ENCODE results near the gene PA2G4. TPM values are rescaled to one million over a fixed set of nuclear protein-coding genes. Genes with fewer than 3 reads are reported as not detected.

The PA2G4 gene
- total RNA-seq, 2 experiments from 2014 or later, result 244 to 289 TPM

- Mint-ChIP-seq H3K27ac (peak within 1 kb of the TSS; percentile 97), H3K27me3 (no peaks in the 10 kb centered on the region), H3K36me3 (ENCODE audit: low read depth) (peaks cover 43% of the 10 kb centered on the region), H3K4me3 (peak within 1 kb of the TSS; percentile 95), H3K9me3 (no peaks in the 10 kb centered on the region), H3K4me1 (peaks cover 37% of the 10 kb centered on the region)
- POLR2A ChIA-PET, result interaction anchor here (0.6 to 1.7 kb wide), 8 partner anchors 9 to 241 kb away, joined by 3 to 12 read pairs (median 4); partner anchors contain the start of genes ESYT1, MYL6B, PA2G4 and SMARCC2
- peak; percentile 99 for DNase-seq
- CTCF ChIA-PET, result interaction anchor here (0.6 to 7.8 kb wide), 31 partner anchors 10 to 568 kb away, joined by 3 to 90 read pairs (median 4); partner anchors contain the start of genes CNPY2, ESYT1, MYL6 and MYL6B
Observed at GRCh38 chr12:56117778-56118687, 13.7 kb downstream of the PA2G4 start, which contains the start of gene ZC3H10. Gene ZC3H10, plus strand, starts transcription at chr12:56118266. Its CDS starts 2,297 bp downstream, at chr12:56120563.

GRCh38 chr12:56118688-56119357, 14.5 kb downstream of the PA2G4 start:
- no peak for DNase-seq
- Mint-ChIP-seq H3K4me1 (peaks cover 39% of the 10 kb centered on the region), H3K27me3 (no peaks in the 10 kb centered on the region), H3K27ac (peak overlapping the region; percentile 97), H3K36me3 (ENCODE audit: low read depth) (peaks cover 37% of the 10 kb centered on the region), H3K4me3 (peak overlapping the region; percentile 95), H3K9me3 (no peaks in the 10 kb centered on the region)
- POLR2A ChIA-PET, result interaction anchor here (0.7 to 1.7 kb wide), 6 partner anchors 9 to 110 kb away, joined by 3 to 12 read pairs (median 4); partner anchors contain the start of genes ESYT1, MYL6B, PA2G4 and SMARCC2
- CTCF ChIA-PET, result interaction anchor here (0.7 to 7.8 kb wide), 29 partner anchors 10 to 567 kb away, joined by 3 to 90 read pairs (median 4); partner anchors contain the start of genes CNPY2, COQ10A, ESYT1 and MYL6

DNA sequence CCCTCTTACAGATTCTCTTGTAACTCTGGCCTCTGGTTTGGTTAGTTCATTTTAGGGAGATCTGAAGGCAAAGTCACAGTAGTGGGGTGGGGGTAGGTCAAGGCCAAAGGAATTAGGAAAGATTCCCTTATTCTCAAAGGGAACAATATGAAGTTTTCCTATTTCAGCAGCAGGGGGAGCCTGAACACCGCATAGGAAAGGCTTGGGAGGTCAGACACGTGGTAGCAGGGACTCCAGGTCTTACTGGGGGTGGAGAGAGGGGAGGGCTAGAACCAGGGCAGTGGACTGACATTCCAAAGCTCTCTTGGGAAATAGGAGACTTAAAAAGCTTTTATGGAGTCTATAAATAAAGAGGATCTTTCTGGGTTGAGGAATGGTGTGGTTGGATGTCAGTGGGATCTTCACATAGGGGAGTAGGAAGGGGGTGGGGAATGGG, 15.0 kb downstream of the PA2G4 start:
- ChIA-PET CTCF (interaction anchor here (0.6 to 7.8 kb wide), 18 partner anchors 9 to 566 kb away, joined by 3 to 90 read pairs (median 7); partner anchors contain the start of genes CNPY2, COQ10A, ESYT1 and MYL6B), POLR2A (interaction anchor here (0.6 to 1.7 kb wide), 2 partner anchors 39 to 70 kb away, joined by 5 read pairs; partner anchors contain the start of gene SMARCC2)
- H3K9me3 Mint-ChIP-seq, result no peaks in the 10 kb centered on the region
- no peaks in the 10 kb centered on the region for H3K27me3 Mint-ChIP-seq
- peak; percentile 76 for DNase-seq
- H3K27ac Mint-ChIP-seq, result peak overlapping the region; percentile 97
- peaks cover 39% of the 10 kb centered on the region for H3K4me1 Mint-ChIP-seq
- H3K4me3 Mint-ChIP-seq, result peak overlapping the region; percentile 95
- peaks cover 32% of the 10 kb centered on the region for H3K36me3 Mint-ChIP-seq (ENCODE audit: low read depth)

DNA sequence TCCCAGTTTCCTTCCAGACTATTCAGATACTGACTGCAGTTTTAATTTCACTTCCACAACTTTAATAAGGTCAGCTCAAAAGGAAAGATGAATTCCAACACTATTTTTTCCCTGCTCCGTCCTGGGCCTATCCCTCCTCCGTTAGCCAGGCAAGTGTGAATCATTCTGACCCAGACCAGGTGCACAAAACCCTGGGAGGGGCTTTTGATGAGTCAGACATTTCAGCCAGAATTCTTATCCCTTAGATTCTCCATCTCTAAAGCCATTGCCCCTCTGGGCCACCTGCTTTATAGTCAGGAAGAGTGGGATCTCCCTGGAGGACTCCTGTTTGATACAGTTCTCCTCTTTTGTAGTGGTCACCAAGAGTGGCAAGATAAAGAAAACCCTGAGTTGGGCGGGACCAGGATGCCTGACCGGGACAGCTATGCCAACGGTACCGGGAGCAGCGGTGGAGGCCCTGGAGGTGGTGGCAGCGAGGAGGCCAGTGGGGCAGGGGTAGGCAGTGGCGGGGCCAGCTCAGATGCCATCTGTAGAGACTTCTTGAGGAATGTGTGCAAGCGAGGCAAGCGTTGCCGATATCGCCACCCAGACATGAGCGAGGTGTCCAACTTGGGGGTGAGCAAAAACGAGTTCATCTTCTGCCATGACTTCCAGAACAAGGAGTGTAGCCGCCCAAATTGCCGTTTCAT, 15.9 kb downstream of the PA2G4 start:
- no peaks in the 10 kb centered on the region for H3K9me3 Mint-ChIP-seq
- H3K27ac Mint-ChIP-seq, result no peak overlapping the region
- DNase-seq, result no peak
- H3K36me3 Mint-ChIP-seq (ENCODE audit: low read depth), result peaks cover 34% of the 10 kb centered on the region
- peaks cover 42% of the 10 kb centered on the region for H3K4me1 Mint-ChIP-seq
- no peak overlapping the region for H3K4me3 Mint-ChIP-seq
- ChIA-PET CTCF (interaction anchor here (0.6 to 7.8 kb wide), 12 partner anchors 8 to 344 kb away, joined by 3 to 90 read pairs (median 6); partner anchors contain the start of genes CNPY2, COQ10A, ESYT1 and PA2G4), POLR2A (interaction anchor here (0.6 kb wide), 1 partner anchor 39 kb away, joined by 5 read pairs; no protein-coding TSS in a partner anchor)
- H3K27me3 Mint-ChIP-seq, result no peaks in the 10 kb centered on the region

GRCh38 chr12:56121204-56121870, 17.0 kb downstream of the PA2G4 start:
- POLR2A ChIA-PET, result no interaction called here
- Mint-ChIP-seq H3K4me1 (peaks cover 44% of the 10 kb centered on the region), H3K36me3 (ENCODE audit: low read depth) (peaks cover 37% of the 10 kb centered on the region), H3K27ac (peak overlapping the region; percentile 34), H3K9me3 (no peaks in the 10 kb centered on the region), H3K4me3 (no peak overlapping the region), H3K27me3 (no peaks in the 10 kb centered on the region)
- CTCF ChIA-PET, result interaction anchor here (0.6 to 7.8 kb wide), 3 partner anchors 63 to 343 kb away, joined by 3 to 90 read pairs (median 7); partner anchors contain the start of gene SMARCC2
- no peak for DNase-seq

DNA sequence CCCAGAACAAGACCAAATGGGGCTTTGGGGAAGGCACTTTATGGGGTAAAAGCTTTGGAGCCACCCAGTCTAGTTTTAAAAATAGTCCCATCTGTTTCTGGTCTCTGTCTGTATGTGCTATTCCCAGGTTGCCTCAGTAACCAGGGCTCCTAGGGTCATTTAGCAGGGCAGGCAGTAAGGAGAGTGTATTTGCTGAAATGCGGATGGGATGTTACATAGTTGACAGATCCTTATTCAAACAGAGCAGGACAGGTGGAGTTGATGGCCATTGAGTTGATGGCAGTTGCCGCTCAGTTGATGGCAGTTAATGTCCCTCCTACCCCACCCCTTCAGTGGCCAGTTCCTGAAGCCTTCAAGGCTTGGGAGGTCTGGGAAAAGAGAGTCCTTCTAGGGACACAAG, 18.3 kb downstream of the PA2G4 start:
- peaks cover 26% of the 10 kb centered on the region for H3K36me3 Mint-ChIP-seq (ENCODE audit: low read depth)

DNA sequence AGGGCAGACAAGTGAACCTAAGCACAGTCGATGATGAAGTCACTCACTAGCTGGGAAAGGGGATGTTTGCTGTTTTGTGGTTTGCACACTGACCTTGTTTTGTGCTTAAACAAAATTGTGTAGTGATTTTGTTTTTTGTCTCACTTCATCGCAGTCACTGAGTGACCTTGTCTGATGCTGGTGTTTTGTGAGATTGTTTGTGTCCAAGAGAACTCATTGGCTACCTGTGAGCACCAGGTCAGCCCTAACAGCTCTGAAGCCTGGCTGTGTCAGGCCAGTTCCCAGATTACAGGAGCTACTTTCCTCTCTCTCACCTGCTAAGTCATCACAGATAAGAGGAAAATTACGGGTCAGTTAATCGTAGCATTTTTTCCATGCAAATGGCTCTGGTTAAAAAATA, 19.8 kb downstream of the PA2G4 start:
- ChIA-PET CTCF (interaction anchor here (0.8 to 6.5 kb wide), 6 partner anchors 28 to 401 kb away, joined by 3 to 79 read pairs (median 4); partner anchors contain the start of gene SMARCC2), POLR2A (no interaction called here)
- H3K4me3 Mint-ChIP-seq, result no peak overlapping the region
- H3K27ac Mint-ChIP-seq, result peak overlapping the region; percentile 27
- no peaks in the 10 kb centered on the region for H3K9me3 Mint-ChIP-seq
- H3K4me1 Mint-ChIP-seq, result peaks cover 48% of the 10 kb centered on the region
- no peak for DNase-seq
- H3K36me3 Mint-ChIP-seq (ENCODE audit: low read depth), result peaks cover 22% of the 10 kb centered on the region
- no peaks in the 10 kb centered on the region for H3K27me3 Mint-ChIP-seq

More for the DNA sequence above, 18.3 kb downstream of the PA2G4 start:
- Mint-ChIP-seq H3K9me3 (no peaks in the 10 kb centered on the region), H3K27me3 (no peaks in the 10 kb centered on the region), H3K4me3 (no peak overlapping the region), H3K4me1 (peaks cover 56% of the 10 kb centered on the region), H3K27ac (no peak overlapping the region)
- ChIA-PET POLR2A (no interaction called here), CTCF (interaction anchor here (0.5 to 6.5 kb wide), 5 partner anchors 41 to 439 kb away, joined by 3 to 79 read pairs (median 3); partner anchors contain the start of gene SMARCC2)
- DNase-seq, result no peak

- CTCF ChIA-PET, result interaction anchor here (0.6 to 6.5 kb wide), 22 partner anchors 9 to 354 kb away, joined by 3 to 79 read pairs (median 4); partner anchors contain the start of genes MYL6B, PA2G4, RNF41 and RPL41
- Mint-ChIP-seq H3K4me1 (peaks cover 62% of the 10 kb centered on the region), H3K9me3 (peaks cover 6% of the 10 kb centered on the region), H3K4me3 (peak overlapping the region; percentile 91), H3K27me3 (no peaks in the 10 kb centered on the region), H3K27ac (peak overlapping the region; percentile 93), H3K36me3 (ENCODE audit: low read depth) (peaks cover 32% of the 10 kb centered on the region)
- POLR2A ChIA-PET, result interaction anchor here (2.3 kb wide), 1 partner anchor 9 kb away, joined by 12 read pairs; the partner anchor contains the start of gene ZC3H10
- DNase-seq, result no peak
Observed at GRCh38 chr12:56126732-56127239, 22.4 kb downstream of the PA2G4 start.

DNA sequence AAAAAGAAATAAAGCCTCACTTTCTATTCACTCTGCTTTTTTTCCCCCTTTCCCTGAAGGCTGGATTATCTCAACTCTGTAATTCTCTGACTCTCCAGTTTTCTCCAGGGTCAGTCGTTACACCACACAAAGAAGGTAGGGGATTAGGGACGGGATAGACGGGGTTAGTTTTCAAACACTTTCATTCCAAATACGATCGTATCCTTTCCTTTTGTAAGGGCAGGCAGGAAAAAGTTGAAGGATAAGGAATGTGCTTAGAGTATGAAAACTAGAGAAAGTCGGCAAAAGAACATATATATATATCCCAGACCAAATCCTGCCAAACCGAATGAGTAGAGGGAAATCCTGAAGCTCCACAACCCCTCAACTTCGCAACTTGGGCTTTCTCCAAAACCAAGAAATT, 23.1 kb downstream of the PA2G4 start:
- Mint-ChIP-seq H3K9me3 (peaks cover 6% of the 10 kb centered on the region), H3K27ac (peak overlapping the region; percentile 93), H3K27me3 (no peaks in the 10 kb centered on the region), H3K36me3 (ENCODE audit: low read depth) (peaks cover 39% of the 10 kb centered on the region), H3K4me1 (peaks cover 69% of the 10 kb centered on the region), H3K4me3 (peak overlapping the region; percentile 91)
- ChIA-PET CTCF (interaction anchor here (0.6 to 6.5 kb wide), 17 partner anchors 8 to 188 kb away, joined by 3 to 79 read pairs (median 7); partner anchors contain the start of genes ANKRD52, MYL6B, RNF41 and RPL41), POLR2A (interaction anchor here (0.6 to 2.3 kb wide), 4 partner anchors 10 to 78 kb away, joined by 3 to 12 read pairs (median 7); partner anchors contain the start of genes MYL6 and ZC3H10)
- DNase-seq, result no peak

DNA sequence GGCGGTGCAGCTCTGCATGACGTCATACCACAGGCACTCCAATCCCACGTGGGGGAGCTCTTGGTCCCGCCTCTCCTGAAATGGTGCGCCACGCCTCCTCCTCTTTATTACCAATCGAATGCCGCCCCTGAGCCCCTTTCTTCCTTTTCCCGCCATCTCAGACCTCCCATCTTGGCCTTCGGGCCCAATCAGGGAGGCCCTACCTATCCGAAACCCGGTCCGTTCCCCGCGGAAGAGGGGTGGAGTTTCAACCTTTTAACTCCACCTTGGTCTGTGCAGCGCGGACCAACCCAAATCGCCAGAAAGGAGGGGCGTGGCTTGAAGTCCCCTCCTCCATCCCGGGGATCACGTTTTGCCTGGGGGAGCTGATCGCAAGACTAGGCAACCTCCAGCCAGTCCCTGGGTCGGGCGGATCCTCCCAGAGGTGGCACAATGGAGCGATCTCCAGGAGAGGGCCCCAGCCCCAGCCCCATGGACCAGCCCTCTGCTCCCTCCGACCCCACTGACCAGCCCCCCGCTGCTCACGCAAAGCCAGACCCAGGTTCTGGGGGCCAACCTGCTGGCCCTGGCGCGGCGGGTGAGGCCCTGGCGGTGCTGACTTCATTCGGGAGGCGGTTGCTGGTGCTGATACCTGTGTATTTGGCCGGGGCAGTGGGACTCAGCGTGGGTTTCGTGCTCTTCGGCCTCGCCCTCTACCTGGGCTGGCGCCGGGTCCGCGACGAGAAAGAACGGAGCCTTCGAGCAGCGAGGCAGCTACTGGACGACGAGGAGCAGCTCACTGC, 23.7 kb downstream of the PA2G4 start, which contains the start of gene ESYT1:
Gene ESYT1, plus strand, starts transcription at position 380 of the 782 bp plus-strand sequence. Its CDS starts 53 bp downstream, at position 433.
- Mint-ChIP-seq H3K9me3 (peaks cover 6% of the 10 kb centered on the region), H3K27ac (peak within 1 kb of the TSS; percentile 93), H3K4me1 (peaks cover 72% of the 10 kb centered on the region), H3K36me3 (ENCODE audit: low read depth) (peaks cover 44% of the 10 kb centered on the region), H3K4me3 (peak within 1 kb of the TSS; percentile 91), H3K27me3 (no peaks in the 10 kb centered on the region)
- DNase-seq, result peak; percentile 99
- CTCF ChIA-PET, result interaction anchor here (0.6 to 6.5 kb wide), 20 partner anchors 8 to 336 kb away, joined by 3 to 79 read pairs (median 4); partner anchors contain the start of genes ANKRD52, MYL6B, RNF41 and RPL41
- POLR2A ChIA-PET, result interaction anchor here (0.6 to 2.3 kb wide), 8 partner anchors 10 to 500 kb away, joined by 3 to 12 read pairs (median 7); partner anchors contain the start of genes MYL6, PA2G4, SMARCC2 and ZC3H10
